NB4 (cell line): ENCODE measurements around the gene ERVW-1.

Experiments
- POLR2A ChIP-seq: IDR thresholded peaks from 2 replicates; pipeline ENCODE4 v1.6.1; 2011; ENCODE audit warnings: mild to moderate bottlenecking; ENCODE audit not compliant: insufficient read length; ENCODE audit errors: extremely low read depth
- TF ChIP-seq, protein P1 (sequence below): IDR thresholded peaks from one replicate; pipeline ENCODE4 v1.5.1; 2012; ENCODE audit warnings: low read depth, low read length
- TF ChIP-seq, protein P2 (sequence below): IDR thresholded peaks from 2 replicates; pipeline ENCODE4 v1.6.1; 2011; ENCODE audit warnings: low read depth, low read length

DNA sequence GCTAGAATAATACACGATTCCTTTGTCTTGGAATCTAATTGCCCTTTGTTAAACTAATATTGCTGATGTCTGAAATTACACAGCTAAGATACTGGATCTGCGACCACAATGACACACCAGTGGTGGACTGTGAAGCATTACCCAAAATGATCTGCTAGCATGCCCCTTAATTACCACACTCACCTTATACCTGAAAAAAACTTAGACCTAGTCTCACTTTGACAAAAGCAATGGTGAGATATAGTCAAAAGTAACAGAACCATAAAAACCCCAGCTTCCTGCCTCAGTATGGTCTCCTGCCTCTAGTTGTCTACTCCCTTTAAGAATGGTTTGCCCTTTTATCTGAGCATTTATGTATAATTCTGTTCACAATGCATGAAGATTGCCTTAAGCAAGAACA lies 20.8 kb upstream of the ERVW-1 start:
- TF ChIP-seq, protein P1, sequence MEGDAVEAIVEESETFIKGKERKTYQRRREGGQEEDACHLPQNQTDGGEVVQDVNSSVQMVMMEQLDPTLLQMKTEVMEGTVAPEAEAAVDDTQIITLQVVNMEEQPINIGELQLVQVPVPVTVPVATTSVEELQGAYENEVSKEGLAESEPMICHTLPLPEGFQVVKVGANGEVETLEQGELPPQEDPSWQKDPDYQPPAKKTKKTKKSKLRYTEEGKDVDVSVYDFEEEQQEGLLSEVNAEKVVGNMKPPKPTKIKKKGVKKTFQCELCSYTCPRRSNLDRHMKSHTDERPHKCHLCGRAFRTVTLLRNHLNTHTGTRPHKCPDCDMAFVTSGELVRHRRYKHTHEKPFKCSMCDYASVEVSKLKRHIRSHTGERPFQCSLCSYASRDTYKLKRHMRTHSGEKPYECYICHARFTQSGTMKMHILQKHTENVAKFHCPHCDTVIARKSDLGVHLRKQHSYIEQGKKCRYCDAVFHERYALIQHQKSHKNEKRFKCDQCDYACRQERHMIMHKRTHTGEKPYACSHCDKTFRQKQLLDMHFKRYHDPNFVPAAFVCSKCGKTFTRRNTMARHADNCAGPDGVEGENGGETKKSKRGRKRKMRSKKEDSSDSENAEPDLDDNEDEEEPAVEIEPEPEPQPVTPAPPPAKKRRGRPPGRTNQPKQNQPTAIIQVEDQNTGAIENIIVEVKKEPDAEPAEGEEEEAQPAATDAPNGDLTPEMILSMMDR = no peak
- no peak for TF ChIP-seq POLR2A
- TF ChIP-seq, protein P2, sequence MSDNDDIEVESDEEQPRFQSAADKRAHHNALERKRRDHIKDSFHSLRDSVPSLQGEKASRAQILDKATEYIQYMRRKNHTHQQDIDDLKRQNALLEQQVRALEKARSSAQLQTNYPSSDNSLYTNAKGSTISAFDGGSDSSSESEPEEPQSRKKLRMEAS = no peak
